Activated CD8-positive, alpha-beta T cell treated with anti-CD3 and anti-CD28 coated beads for 36 hours (primary cell): Measurements from ENCODE around the gene EPHA4. TPM values are rescaled to one million over a fixed set of nuclear protein-coding genes. Genes with fewer than 3 reads are reported as not detected.

ENCODE experiments used
- ATAC-seq: fragments of 200-7000 bp; cut with Tn5 transposase; one replicate; pipeline ENCODE4 v1.10.0; 2021; ENCODE audit warnings: mild to moderate bottlenecking, moderate library complexity
- CTCF ChIA-PET: fragments of 350-600 bp; sonication (Branson Sonifier 250); formaldehyde crosslinking; loops from one replicate; lab custom pipeline; 2021; ENCODE audit warnings: antibody characterized with exemption; lab: Charles Lee
- POLR2A ChIA-PET: fragments of 350-600 bp; sonication (Branson Sonifier 250); formaldehyde crosslinking; loops from one replicate; lab custom pipeline; 2021; ENCODE audit warnings: antibody characterized with exemption; lab: Charles Lee
- DNase-seq: peaks from one replicate; pipeline ENCODE4 v3.0.0-alpha.2; 2020
- H3K27ac Mint-ChIP-seq: one replicate; pipeline ENCODE4 v1.8.0; 2021; ENCODE audit warnings: mild to moderate bottlenecking, mixed read lengths
- H3K27me3 Mint-ChIP-seq: one replicate; pipeline ENCODE4 v1.8.0; 2021; ENCODE audit warnings: mixed read lengths
- H3K36me3 Mint-ChIP-seq: one replicate; pipeline ENCODE4 v1.8.0; 2021; ENCODE audit warnings: low read depth, mixed read lengths
- H3K4me1 Mint-ChIP-seq: one replicate; pipeline ENCODE4 v1.8.0; 2021; ENCODE audit warnings: low read depth, mixed read lengths
- H3K4me3 Mint-ChIP-seq: one replicate; pipeline ENCODE4 v1.8.0; 2021; ENCODE audit warnings: mild to moderate bottlenecking, moderate library complexity, mixed read lengths
- H3K9me3 Mint-ChIP-seq: one replicate; pipeline ENCODE4 v1.8.0; 2021; ENCODE audit warnings: mixed read lengths
- CTCF ChIP-seq: fragments of 200-600 bp; IDR thresholded peaks from one replicate; pipeline ENCODE4 v1.8.0; 2022; ENCODE audit warnings: antibody characterized with exemption, mild to moderate bottlenecking
- intact Hi-C: fragments of 100-400 bp; cut with micrococcal nuclease; formaldehyde crosslinking; loops from one replicate; pipeline ENCODE4 v1.10.0; 2022
- total RNA-seq, 2 experiments: library from RNA; stranded (reverse); gene quantifications; one replicate each; pipeline ENCODE4 v1.2.3, GENCODE V29; 2021

Gene EPHA4
- total RNA-seq, 2 experiments from 2014 or later: 1.8 to 2.3 TPM

- intact Hi-C loops: no loop called here
- no peaks in the 10 kb centered on the region for H3K36me3 Mint-ChIP-seq
- no peak overlapping the region for H3K27ac Mint-ChIP-seq
- H3K4me3 Mint-ChIP-seq: no peak overlapping the region
- H3K27me3 Mint-ChIP-seq: no peaks in the 10 kb centered on the region
- ChIA-PET POLR2A (no interaction called here), CTCF (no interaction called here)
- H3K9me3 Mint-ChIP-seq: no peaks in the 10 kb centered on the region
- TF ChIP-seq CTCF: no peak
- DNase-seq (no peak), ATAC-seq (no peak)
- H3K4me1 Mint-ChIP-seq: no peaks in the 10 kb centered on the region
Measured at GRCh38 chr2:221477714-221478484, 94.2 kb downstream of the EPHA4 start.

- H3K27ac Mint-ChIP-seq: no peak overlapping the region
- intact Hi-C loops: no loop called here
- no peaks in the 10 kb centered on the region for H3K27me3 Mint-ChIP-seq
- H3K9me3 Mint-ChIP-seq: no peaks in the 10 kb centered on the region
- H3K4me3 Mint-ChIP-seq: no peak overlapping the region
- DNase-seq (no peak), ATAC-seq (no peak)
- no peaks in the 10 kb centered on the region for H3K4me1 Mint-ChIP-seq
- ChIA-PET POLR2A (interaction anchor here (1.1 kb wide), 1 partner anchor 34 kb away, joined by 3 read pairs; no protein-coding TSS in a partner anchor), CTCF (no interaction called here)
- TF ChIP-seq CTCF: no peak
- no peaks in the 10 kb centered on the region for H3K36me3 Mint-ChIP-seq
Measured at GRCh38 chr2:221476195-221476594, 95.9 kb downstream of the EPHA4 start.

- ChIA-PET POLR2A (no interaction called here), CTCF (no interaction called here)
- no peak for DNase-seq
- intact Hi-C loops: no loop called here
- Mint-ChIP-seq H3K27ac (no peak overlapping the region), H3K4me3 (no peak overlapping the region), H3K36me3 (no peaks in the 10 kb centered on the region), H3K9me3 (no peaks in the 10 kb centered on the region), H3K4me1 (no peaks in the 10 kb centered on the region), H3K27me3 (no peaks in the 10 kb centered on the region)
- ATAC-seq: no peak
- no peak for TF ChIP-seq CTCF
Measured at GRCh38 chr2:221473451-221473850, 98.7 kb downstream of the EPHA4 start.

GRCh38 chr2:221468317-221468716 lies 103.8 kb downstream of the EPHA4 start:
- no peaks in the 10 kb centered on the region for H3K27me3 Mint-ChIP-seq
- no peaks in the 10 kb centered on the region for H3K9me3 Mint-ChIP-seq
- POLR2A ChIA-PET: no interaction called here
- no peak overlapping the region for H3K27ac Mint-ChIP-seq
- H3K4me3 Mint-ChIP-seq: no peak overlapping the region
- CTCF ChIA-PET: no interaction called here
- DNase-seq: no peak
- ATAC-seq: no peak
- no peak for TF ChIP-seq CTCF
- intact Hi-C loops: no loop called here
- H3K36me3 Mint-ChIP-seq: no peaks in the 10 kb centered on the region
- H3K4me1 Mint-ChIP-seq: peaks cover 17% of the 10 kb centered on the region

GRCh38 chr2:221467610-221468009 lies 104.5 kb downstream of the EPHA4 start:
- DNase-seq: no peak
- no peak for ATAC-seq
- POLR2A ChIA-PET: no interaction called here
- Mint-ChIP-seq H3K4me3 (no peak overlapping the region), H3K36me3 (no peaks in the 10 kb centered on the region), H3K27ac (no peak overlapping the region), H3K9me3 (no peaks in the 10 kb centered on the region), H3K4me1 (peaks cover 24% of the 10 kb centered on the region), H3K27me3 (no peaks in the 10 kb centered on the region)
- intact Hi-C loops: no loop called here
- TF ChIP-seq CTCF: no peak
- CTCF ChIA-PET: no interaction called here
